SK-N-MC (cell line): ENCODE data around the gene RUSF1.

Experiments used
- EZH2 ChIP-seq: fragments of 200-600 bp; sonication (generic); IDR thresholded peaks from one replicate; pipeline ENCODE4 v1.6.1; 2017; ENCODE audit warnings: antibody characterized with exemption
- FOXP2 ChIP-seq: optimal IDR thresholded peaks from 2 replicates; pipeline ENCODE3; 2011; ENCODE audit warnings: mild to moderate bottlenecking, moderate library complexity; ENCODE audit not compliant: insufficient read depth; ENCODE audit errors: extremely low read length, control extremely low read depth
- POLR2AphosphoS5 ChIP-seq: IDR thresholded peaks from 2 replicates; pipeline ENCODE4 v1.6.1; 2012; ENCODE audit warnings: mild to moderate bottlenecking, low read depth, low read length, borderline replicate concordance

GRCh38 chr16:31525113-31525512 is 16.9 kb upstream of the RUSF1 start:
- TF ChIP-seq EZH2 (no peak), POLR2AphosphoS5 (no peak), FOXP2 (no peak)
